ENCODE data around the gene CENPA.

DNA sequence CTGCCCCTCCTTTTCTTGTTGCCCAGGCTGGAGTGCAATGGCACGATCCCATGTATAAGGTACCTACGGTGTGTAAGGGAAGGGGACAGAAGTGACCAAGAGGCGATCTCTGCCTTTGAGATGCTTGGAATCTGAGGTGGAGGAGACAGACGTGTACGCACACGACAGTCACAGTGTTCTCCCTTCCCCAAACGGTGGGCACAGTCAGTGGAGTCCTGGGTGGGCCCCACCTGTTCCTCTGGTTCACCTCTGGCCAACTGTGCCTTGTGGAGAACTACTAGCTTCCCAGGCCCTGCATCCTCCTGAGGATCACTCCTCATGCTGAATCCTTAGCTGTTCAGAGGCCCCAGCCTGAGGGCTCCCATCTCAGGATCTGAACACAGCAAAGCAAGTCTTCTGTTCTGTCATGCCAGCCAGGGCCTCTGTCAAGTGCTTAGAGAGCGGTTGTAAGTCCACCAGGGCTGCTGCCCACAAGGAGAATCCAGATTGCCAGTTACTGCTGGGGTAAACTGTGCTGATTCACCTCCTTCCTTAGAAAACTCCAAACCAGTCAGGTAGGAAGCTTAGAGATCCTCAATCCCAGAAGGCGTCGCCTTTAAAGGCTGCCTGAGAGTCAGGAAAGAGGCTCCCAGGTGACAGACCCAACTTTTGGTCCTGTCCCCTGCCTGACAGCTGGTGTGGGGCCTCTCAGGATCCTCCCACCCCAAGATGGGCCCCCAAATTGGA, 20.2 kb upstream of the CENPA start:
- TF ChIP-seq, protein P1, sequence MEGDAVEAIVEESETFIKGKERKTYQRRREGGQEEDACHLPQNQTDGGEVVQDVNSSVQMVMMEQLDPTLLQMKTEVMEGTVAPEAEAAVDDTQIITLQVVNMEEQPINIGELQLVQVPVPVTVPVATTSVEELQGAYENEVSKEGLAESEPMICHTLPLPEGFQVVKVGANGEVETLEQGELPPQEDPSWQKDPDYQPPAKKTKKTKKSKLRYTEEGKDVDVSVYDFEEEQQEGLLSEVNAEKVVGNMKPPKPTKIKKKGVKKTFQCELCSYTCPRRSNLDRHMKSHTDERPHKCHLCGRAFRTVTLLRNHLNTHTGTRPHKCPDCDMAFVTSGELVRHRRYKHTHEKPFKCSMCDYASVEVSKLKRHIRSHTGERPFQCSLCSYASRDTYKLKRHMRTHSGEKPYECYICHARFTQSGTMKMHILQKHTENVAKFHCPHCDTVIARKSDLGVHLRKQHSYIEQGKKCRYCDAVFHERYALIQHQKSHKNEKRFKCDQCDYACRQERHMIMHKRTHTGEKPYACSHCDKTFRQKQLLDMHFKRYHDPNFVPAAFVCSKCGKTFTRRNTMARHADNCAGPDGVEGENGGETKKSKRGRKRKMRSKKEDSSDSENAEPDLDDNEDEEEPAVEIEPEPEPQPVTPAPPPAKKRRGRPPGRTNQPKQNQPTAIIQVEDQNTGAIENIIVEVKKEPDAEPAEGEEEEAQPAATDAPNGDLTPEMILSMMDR (IDR thresholded peaks at IDR 0.05), result no peak
- TF ChIP-seq POLR2A (IDR thresholded peaks at IDR 0.05; ENCODE audit: low read length) (no peak), RNF2 (IDR thresholded peaks at IDR 0.05; ENCODE audit: borderline replicate concordance, low read depth) (no peak), RFX5 (IDR thresholded peaks at IDR 0.05) (no peak), MAFK (IDR thresholded peaks at IDR 0.05; ENCODE audit: partially characterized antibody) (no peak), NFE2L2 (conservative IDR thresholded peaks at IDR 0.05; ENCODE audit: low read length) (no peak), CHD2 (IDR thresholded peaks at IDR 0.05; ENCODE audit: low read length, partially characterized antibody) (no peak), KDM1A (IDR thresholded peaks at IDR 0.05; ENCODE audit: low read depth) (no peak), EP300 (IDR thresholded peaks at IDR 0.05) (no peak)
- TF ChIP-seq, protein P2, sequence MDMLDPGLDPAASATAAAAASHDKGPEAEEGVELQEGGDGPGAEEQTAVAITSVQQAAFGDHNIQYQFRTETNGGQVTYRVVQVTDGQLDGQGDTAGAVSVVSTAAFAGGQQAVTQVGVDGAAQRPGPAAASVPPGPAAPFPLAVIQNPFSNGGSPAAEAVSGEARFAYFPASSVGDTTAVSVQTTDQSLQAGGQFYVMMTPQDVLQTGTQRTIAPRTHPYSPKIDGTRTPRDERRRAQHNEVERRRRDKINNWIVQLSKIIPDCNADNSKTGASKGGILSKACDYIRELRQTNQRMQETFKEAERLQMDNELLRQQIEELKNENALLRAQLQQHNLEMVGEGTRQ (IDR thresholded peaks at IDR 0.05), result no peak
- TF ChIP-seq, protein P3, sequence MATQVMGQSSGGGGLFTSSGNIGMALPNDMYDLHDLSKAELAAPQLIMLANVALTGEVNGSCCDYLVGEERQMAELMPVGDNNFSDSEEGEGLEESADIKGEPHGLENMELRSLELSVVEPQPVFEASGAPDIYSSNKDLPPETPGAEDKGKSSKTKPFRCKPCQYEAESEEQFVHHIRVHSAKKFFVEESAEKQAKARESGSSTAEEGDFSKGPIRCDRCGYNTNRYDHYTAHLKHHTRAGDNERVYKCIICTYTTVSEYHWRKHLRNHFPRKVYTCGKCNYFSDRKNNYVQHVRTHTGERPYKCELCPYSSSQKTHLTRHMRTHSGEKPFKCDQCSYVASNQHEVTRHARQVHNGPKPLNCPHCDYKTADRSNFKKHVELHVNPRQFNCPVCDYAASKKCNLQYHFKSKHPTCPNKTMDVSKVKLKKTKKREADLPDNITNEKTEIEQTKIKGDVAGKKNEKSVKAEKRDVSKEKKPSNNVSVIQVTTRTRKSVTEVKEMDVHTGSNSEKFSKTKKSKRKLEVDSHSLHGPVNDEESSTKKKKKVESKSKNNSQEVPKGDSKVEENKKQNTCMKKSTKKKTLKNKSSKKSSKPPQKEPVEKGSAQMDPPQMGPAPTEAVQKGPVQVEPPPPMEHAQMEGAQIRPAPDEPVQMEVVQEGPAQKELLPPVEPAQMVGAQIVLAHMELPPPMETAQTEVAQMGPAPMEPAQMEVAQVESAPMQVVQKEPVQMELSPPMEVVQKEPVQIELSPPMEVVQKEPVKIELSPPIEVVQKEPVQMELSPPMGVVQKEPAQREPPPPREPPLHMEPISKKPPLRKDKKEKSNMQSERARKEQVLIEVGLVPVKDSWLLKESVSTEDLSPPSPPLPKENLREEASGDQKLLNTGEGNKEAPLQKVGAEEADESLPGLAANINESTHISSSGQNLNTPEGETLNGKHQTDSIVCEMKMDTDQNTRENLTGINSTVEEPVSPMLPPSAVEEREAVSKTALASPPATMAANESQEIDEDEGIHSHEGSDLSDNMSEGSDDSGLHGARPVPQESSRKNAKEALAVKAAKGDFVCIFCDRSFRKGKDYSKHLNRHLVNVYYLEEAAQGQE (IDR thresholded peaks at IDR 0.05), result no peak
- TF ChIP-seq, protein P4, sequence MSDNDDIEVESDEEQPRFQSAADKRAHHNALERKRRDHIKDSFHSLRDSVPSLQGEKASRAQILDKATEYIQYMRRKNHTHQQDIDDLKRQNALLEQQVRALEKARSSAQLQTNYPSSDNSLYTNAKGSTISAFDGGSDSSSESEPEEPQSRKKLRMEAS (IDR thresholded peaks at IDR 0.05), result no peak
- TF ChIP-seq, protein P5, sequence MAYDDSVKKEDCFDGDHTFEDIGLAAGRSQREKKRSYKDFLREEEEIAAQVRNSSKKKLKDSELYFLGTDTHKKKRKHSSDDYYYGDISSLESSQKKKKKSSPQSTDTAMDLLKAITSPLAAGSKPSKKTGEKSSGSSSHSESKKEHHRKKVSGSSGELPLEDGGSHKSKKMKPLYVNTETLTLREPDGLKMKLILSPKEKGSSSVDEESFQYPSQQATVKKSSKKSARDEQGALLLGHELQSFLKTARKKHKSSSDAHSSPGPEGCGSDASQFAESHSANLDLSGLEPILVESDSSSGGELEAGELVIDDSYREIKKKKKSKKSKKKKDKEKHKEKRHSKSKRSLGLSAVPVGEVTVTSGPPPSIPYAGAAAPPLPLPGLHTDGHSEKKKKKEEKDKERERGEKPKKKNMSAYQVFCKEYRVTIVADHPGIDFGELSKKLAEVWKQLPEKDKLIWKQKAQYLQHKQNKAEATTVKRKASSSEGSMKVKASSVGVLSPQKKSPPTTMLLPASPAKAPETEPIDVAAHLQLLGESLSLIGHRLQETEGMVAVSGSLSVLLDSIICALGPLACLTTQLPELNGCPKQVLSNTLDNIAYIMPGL (CRISPR knock-in tag; IDR thresholded peaks at IDR 0.05; ENCODE audit: borderline replicate concordance), result no peak

Measured in A549 (cell line).